SU-DHL-6 (cell line): ENCODE measurements around the gene CDK19.
"Not testable (repeated sequence)": the region's sequence is repeated elsewhere in the genome, so short reads cannot be mapped to it uniquely, and the experiment has no call there.

Experiments
- H2AFZ ChIP-seq: fragments of 200-600 bp; sonication (generic); 2 replicates; pipeline ENCODE4 v1.6.1; 2014; ENCODE audit warnings: low read depth, mild to moderate bottlenecking, moderate library complexity, mixed read lengths, antibody characterized with exemption, low read length; ENCODE audit not compliant: severe bottlenecking
- H3F3A ChIP-seq: fragments of 200-600 bp; shearing (Covaris generic); 2 replicates; pipeline ENCODE4 v1.6.0; 2016; ENCODE audit warnings: antibody characterized with exemption, mild to moderate bottlenecking; ENCODE audit not compliant: insufficient read depth
- H3K27ac ChIP-seq: fragments of 200-600 bp; sonication (generic); 2 replicates; pipeline ENCODE4 v1.5.1; 2016; ENCODE audit warnings: low read depth, mild to moderate bottlenecking, low read length, moderate library complexity, mixed read lengths
- H3K27me3 ChIP-seq: fragments of 200-600 bp; sonication (generic), shearing (Covaris generic); 2 replicates; pipeline ENCODE4 v1.6.0; 2014; ENCODE audit warnings: mild to moderate bottlenecking, low read length
- H3K36me3 ChIP-seq: fragments of 200-600 bp; sonication (generic); 2 replicates; pipeline ENCODE4 v1.6.1; 2014; ENCODE audit warnings: mild to moderate bottlenecking, low read length, mixed read lengths
- H3K4me2 ChIP-seq: fragments of 300-600, 200-600 bp; shearing (Covaris generic), sonication (generic); 2 replicates; pipeline ENCODE4 v1.6.0; 2014; ENCODE audit warnings: low read length, low read depth, mild to moderate bottlenecking; ENCODE audit not compliant: poor library complexity, severe bottlenecking
- H3K4me3 ChIP-seq: fragments of 200-600 bp; sonication (generic); 2 replicates; pipeline ENCODE4 v1.5.1; 2014; ENCODE audit warnings: antibody characterized with exemption, low read length, mild to moderate bottlenecking, mixed read lengths; ENCODE audit not compliant: insufficient read depth, poor library complexity, severe bottlenecking
- H3K79me2 ChIP-seq: fragments of 200-600 bp; sonication (generic); 2 replicates; pipeline ENCODE4 v1.6.1; 2014; ENCODE audit warnings: mild to moderate bottlenecking, low read length, moderate library complexity; ENCODE audit not compliant: insufficient read depth
- H3K9ac ChIP-seq: fragments of 200-600 bp; sonication (generic); 2 replicates; pipeline ENCODE4 v1.7.0; 2014; ENCODE audit warnings: mild to moderate bottlenecking, low read length
- H3K9me2 ChIP-seq: fragments of 200-600 bp; sonication (generic); replicated peaks from 2 replicates; pipeline ENCODE4 v1.6.1; 2014; ENCODE audit warnings: low read length; ENCODE audit not compliant: insufficient read depth
- H3K9me3 ChIP-seq: fragments of 200-600 bp; sonication (generic); 2 replicates; pipeline ENCODE4 v1.6.1; 2014; ENCODE audit warnings: low read length, mixed read lengths; ENCODE audit not compliant: insufficient read depth
- H4K20me1 ChIP-seq: fragments of 200-600 bp; sonication (generic); 2 replicates; pipeline ENCODE4 v1.6.1; 2014; ENCODE audit warnings: low read depth, mild to moderate bottlenecking, antibody characterized with exemption, low read length, moderate library complexity, mixed read lengths
- EZH2phosphoT487 ChIP-seq: fragments of 200-600 bp; sonication (generic), shearing (Covaris generic); conservative IDR thresholded peaks from 2 replicates; pipeline ENCODE4 v1.6.1; 2018; ENCODE audit warnings: mild to moderate bottlenecking, antibody characterized with exemption, low read length, moderate library complexity, mixed read lengths
- TF ChIP-seq, protein P1 (sequence below): fragments of 200-600 bp; sonication (generic); IDR thresholded peaks from one replicate; pipeline ENCODE4 v1.5.1; 2017; ENCODE audit warnings: antibody characterized with exemption, mild to moderate bottlenecking, low read length, moderate library complexity; ENCODE audit not compliant: insufficient read depth, poor library complexity, severe bottlenecking

Gene CDK19

DNA sequence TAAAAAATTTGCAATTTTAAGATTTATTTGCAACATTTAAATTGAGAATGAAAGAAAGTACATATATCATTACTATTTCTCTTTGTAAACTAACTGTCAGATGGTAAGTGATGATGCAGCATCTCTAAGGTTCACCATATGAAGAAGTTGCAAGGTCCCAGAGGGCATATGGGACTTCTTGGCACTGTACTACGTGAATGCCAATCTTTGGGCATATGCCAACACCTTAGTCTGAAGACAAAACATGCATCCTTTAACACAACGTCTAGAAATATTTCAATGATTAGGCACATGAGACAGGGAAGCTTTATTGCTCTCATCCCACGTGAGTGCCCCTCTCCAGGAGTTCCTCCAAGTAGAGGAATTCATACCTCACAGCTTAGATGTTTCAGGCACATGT, 66.8 kb downstream of the CDK19 start:
- Histone ChIP-seq H3K4me3 (no peak overlapping the region), H3K9me2 (no peaks in the 10 kb centered on the region), H3K27ac (no peak overlapping the region), H2AFZ (no peak overlapping the region), H4K20me1 (no peaks in the 10 kb centered on the region; the same call in 1 of the 2 replicates), H3F3A (0 out of 2 replicates have a peak, but pooled peaks cover 5% of the 10 kb centered on the region), H3K36me3 (peaks cover 9% of the 10 kb centered on the region), H3K9me3 (0 out of 2 replicates have a peak, but pooled peaks cover 1% of the 10 kb centered on the region), H3K79me2 (no peaks in the 10 kb centered on the region; the same call in 1 of the 2 replicates), H3K4me2 (no peak overlapping the region), H3K27me3 (no peaks in the 10 kb centered on the region), H3K9ac (no peak overlapping the region)
- TF ChIP-seq, protein P1, sequence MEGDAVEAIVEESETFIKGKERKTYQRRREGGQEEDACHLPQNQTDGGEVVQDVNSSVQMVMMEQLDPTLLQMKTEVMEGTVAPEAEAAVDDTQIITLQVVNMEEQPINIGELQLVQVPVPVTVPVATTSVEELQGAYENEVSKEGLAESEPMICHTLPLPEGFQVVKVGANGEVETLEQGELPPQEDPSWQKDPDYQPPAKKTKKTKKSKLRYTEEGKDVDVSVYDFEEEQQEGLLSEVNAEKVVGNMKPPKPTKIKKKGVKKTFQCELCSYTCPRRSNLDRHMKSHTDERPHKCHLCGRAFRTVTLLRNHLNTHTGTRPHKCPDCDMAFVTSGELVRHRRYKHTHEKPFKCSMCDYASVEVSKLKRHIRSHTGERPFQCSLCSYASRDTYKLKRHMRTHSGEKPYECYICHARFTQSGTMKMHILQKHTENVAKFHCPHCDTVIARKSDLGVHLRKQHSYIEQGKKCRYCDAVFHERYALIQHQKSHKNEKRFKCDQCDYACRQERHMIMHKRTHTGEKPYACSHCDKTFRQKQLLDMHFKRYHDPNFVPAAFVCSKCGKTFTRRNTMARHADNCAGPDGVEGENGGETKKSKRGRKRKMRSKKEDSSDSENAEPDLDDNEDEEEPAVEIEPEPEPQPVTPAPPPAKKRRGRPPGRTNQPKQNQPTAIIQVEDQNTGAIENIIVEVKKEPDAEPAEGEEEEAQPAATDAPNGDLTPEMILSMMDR = no peak
- no peak for TF ChIP-seq EZH2phosphoT487

DNA sequence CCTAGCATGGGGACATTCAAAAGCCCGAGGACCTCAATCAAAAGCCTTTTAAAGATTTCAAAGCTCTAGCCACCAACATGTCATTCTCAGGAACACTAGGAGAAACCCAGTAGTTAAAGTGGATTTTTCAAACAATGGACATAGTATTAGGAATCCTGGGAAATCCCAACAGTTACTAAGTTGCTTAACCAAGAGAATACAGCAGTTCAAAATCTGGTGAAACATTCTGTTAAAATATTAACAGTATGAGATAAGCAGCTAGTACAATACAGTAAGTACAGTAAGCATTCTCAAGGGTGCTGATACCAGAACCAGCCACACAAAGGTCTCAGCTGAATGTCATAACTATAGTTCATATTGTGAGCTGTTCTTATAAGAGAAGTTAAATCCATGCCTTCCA, 68.6 kb downstream of the CDK19 start:
- no peak overlapping the region for H2AFZ ChIP-seq

DNA sequence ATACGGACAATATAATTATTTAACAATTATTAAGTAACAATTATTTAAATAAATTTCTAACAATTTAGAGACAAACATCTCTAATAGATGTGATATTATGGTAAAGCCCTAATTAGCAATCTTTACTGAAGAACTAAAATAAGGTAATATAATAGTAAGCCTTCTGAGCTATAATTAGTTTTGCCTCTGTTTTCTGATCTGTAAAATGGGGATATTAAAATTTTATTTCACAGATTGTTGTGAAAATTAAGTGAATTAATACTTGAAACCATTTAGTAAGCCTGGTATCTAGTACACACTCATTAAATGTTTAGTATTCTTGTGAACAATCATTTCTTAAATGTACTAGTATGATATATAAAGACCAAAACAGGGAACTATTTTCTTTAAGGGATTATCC, 70.3 kb downstream of the CDK19 start:
- no peak for TF ChIP-seq EZH2phosphoT487
- TF ChIP-seq, protein P1 = no peak
- no peak overlapping the region for H3K9ac ChIP-seq
- H3K36me3 ChIP-seq = peaks cover 27% of the 10 kb centered on the region
- H4K20me1 ChIP-seq = no peaks in the 10 kb centered on the region; the same call in 1 of the 2 replicates
- H3K27ac ChIP-seq = no peak overlapping the region
- 0 out of 2 replicates have a peak, but pooled peaks cover 5% of the 10 kb centered on the region for H3F3A ChIP-seq
- H3K4me2 ChIP-seq = no peak overlapping the region
- H3K9me3 ChIP-seq = peaks cover 16% of the 10 kb centered on the region; the same call in 1 of the 2 replicates
- no peaks in the 10 kb centered on the region for H3K27me3 ChIP-seq
- no peaks in the 10 kb centered on the region; the same call in 1 of the 2 replicates for H3K79me2 ChIP-seq
- no peak overlapping the region for H2AFZ ChIP-seq
- no peak overlapping the region for H3K4me3 ChIP-seq
- H3K9me2 ChIP-seq = no peaks in the 10 kb centered on the region

More for the DNA sequence above, 68.6 kb downstream of the CDK19 start:
- Histone ChIP-seq H3K36me3 (peaks cover 23% of the 10 kb centered on the region), H4K20me1 (no peaks in the 10 kb centered on the region; the same call in 1 of the 2 replicates), H3K27me3 (no peaks in the 10 kb centered on the region), H3K27ac (no peak overlapping the region), H3K4me3 (no peak overlapping the region), H3K9me3 (peaks cover 13% of the 10 kb centered on the region; the same call in 1 of the 2 replicates), H3K9me2 (no peaks in the 10 kb centered on the region), H3K9ac (no peak overlapping the region), H3K79me2 (no peaks in the 10 kb centered on the region; the same call in 1 of the 2 replicates), H3K4me2 (no peak overlapping the region), H3F3A (0 out of 2 replicates have a peak, but pooled peaks cover 5% of the 10 kb centered on the region)
- TF ChIP-seq, protein P1 = no peak
- no peak for TF ChIP-seq EZH2phosphoT487

DNA sequence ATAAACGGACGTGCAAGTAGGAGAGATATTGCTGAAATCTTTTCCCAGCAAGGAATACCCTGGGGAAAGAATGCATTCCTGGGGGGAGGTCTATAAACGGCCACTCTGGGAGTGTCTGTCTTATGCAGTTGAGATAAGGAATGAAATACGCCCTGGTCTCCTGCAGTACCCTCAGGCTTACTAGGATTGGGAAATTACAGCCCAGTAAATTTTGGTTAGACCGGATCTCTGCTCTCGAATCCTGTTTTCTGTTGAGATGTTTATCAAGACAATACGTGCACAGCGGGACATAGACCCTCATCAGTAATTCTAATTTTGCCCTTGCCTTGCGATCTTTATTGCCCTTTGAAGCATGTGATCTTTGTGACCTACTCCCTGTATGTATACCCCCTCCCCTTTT, 72.7 kb downstream of the CDK19 start:
- not testable (repeated sequence) for H3K27me3 ChIP-seq, H3K4me3 ChIP-seq, H3K9ac ChIP-seq, H3K9me2 ChIP-seq, H2AFZ ChIP-seq, H3F3A ChIP-seq, H4K20me1 ChIP-seq, H3K4me2 ChIP-seq, H3K79me2 ChIP-seq, H3K27ac ChIP-seq
- peaks cover 27% of the 10 kb centered on the region for H3K36me3 ChIP-seq
- peaks cover 16% of the 10 kb centered on the region; the same call in 1 of the 2 replicates for H3K9me3 ChIP-seq
